Endothelial cell (in vitro differentiated cells): ENCODE results near the gene RAP2A. TPM values are rescaled to one million over a fixed set of nuclear protein-coding genes. Genes with fewer than 3 reads are reported as not detected.
A peak's percentile ranks its signal among the peaks of the same experiment; 100 is the strongest.

ENCODE experiments used
- DNase-seq: peaks from one replicate; pipeline ENCODE4 v3.0.0; 2021; ENCODE audit warnings: low spot score
- H3K27ac Mint-ChIP-seq: one replicate; pipeline ENCODE4 v1.8.0; 2021; ENCODE audit warnings: mixed read lengths, inconsistent platforms; ENCODE audit not compliant: unreplicated experiment
- H3K27me3 Mint-ChIP-seq: one replicate; pipeline ENCODE4 v1.8.0; 2021; ENCODE audit warnings: mild to moderate bottlenecking, moderate library complexity, mixed read lengths, inconsistent platforms; ENCODE audit not compliant: unreplicated experiment
- H3K36me3 Mint-ChIP-seq: one replicate; pipeline ENCODE4 v1.8.0; 2021; ENCODE audit warnings: mild to moderate bottlenecking, low read depth, mixed read lengths, inconsistent platforms; ENCODE audit not compliant: unreplicated experiment
- H3K4me1 Mint-ChIP-seq: one replicate; pipeline ENCODE4 v1.8.0; 2021; ENCODE audit warnings: mild to moderate bottlenecking, mixed read lengths, inconsistent platforms; ENCODE audit not compliant: unreplicated experiment
- H3K4me3 Mint-ChIP-seq: one replicate; pipeline ENCODE4 v1.8.0; 2021; ENCODE audit warnings: mild to moderate bottlenecking, mixed read lengths, inconsistent platforms; ENCODE audit not compliant: unreplicated experiment
- H3K9me3 Mint-ChIP-seq: one replicate; pipeline ENCODE4 v1.8.0; 2021; ENCODE audit warnings: mixed read lengths, inconsistent platforms; ENCODE audit not compliant: unreplicated experiment
- total RNA-seq: library from RNA; stranded (reverse); fragmentation: NEBNext Ultra II Directional; extraction: Animal tissue kit (Norgen Biotek cat#: 25700); gene quantifications from one replicate; pipeline ENCODE4 v1.2.1, GENCODE V29; 2021; ENCODE audit not compliant: unreplicated experiment
- TF ChIP-seq, protein P1 (sequence below): fragments of 200-600 bp; sonication (generic); IDR thresholded peaks from one replicate; pipeline ENCODE4 v1.5.0; 2021; ENCODE audit warnings: antibody characterized with exemption; ENCODE audit not compliant: unreplicated experiment

The RAP2A gene
- total RNA-seq, 1 donor from 2014 or later = 52.3 TPM

DNA sequence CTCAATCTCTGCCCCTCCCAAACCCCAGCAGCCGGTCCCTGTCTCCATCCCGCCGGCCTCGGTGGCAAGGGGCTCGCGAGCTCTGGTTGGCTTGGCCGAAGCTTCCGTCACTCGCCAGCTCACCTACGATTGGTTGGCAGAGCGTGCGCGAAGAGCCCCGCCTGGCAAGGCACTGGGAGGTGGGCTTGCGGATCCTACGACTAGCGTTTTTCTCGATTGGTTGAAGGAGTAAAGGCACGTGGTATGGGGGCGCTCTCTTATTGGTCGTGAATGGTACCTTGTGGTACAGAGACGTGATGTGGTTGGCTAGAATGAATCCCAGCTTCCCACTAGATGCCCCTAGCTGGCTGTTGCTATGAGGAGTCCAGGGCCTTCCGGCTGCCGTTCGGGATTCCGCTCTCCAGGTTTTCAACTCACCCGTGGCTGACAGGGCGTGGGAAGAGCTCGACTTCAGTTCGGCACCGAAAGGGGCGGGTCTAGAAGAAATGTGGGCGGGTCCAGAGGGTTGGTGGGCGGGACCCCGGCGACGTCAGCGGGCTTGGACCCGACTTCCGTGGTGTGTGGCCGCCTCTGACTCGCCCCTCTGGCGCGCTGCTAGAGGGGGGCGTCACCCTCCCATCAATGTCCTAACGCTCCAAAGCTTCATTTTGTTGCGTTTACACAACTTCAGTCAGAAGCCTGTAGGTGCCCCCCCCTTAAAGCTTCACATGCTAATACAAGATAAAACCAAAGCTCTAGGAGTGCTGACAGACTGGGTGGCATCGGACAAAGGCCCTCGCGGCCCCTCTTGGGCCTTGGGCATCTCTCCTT, 847 bp upstream of the RAP2A start:
- Mint-ChIP-seq H3K36me3 (peaks cover 4% of the 10 kb centered on the region), H3K27me3 (peaks cover 12% of the 10 kb centered on the region), H3K4me1 (peaks cover 28% of the 10 kb centered on the region), H3K4me3 (peak overlapping the region; percentile 95), H3K9me3 (no peaks in the 10 kb centered on the region), H3K27ac (peak overlapping the region; percentile 97)
- DNase-seq = peak; percentile 99
- TF ChIP-seq, protein P1, sequence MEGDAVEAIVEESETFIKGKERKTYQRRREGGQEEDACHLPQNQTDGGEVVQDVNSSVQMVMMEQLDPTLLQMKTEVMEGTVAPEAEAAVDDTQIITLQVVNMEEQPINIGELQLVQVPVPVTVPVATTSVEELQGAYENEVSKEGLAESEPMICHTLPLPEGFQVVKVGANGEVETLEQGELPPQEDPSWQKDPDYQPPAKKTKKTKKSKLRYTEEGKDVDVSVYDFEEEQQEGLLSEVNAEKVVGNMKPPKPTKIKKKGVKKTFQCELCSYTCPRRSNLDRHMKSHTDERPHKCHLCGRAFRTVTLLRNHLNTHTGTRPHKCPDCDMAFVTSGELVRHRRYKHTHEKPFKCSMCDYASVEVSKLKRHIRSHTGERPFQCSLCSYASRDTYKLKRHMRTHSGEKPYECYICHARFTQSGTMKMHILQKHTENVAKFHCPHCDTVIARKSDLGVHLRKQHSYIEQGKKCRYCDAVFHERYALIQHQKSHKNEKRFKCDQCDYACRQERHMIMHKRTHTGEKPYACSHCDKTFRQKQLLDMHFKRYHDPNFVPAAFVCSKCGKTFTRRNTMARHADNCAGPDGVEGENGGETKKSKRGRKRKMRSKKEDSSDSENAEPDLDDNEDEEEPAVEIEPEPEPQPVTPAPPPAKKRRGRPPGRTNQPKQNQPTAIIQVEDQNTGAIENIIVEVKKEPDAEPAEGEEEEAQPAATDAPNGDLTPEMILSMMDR = no peak

DNA sequence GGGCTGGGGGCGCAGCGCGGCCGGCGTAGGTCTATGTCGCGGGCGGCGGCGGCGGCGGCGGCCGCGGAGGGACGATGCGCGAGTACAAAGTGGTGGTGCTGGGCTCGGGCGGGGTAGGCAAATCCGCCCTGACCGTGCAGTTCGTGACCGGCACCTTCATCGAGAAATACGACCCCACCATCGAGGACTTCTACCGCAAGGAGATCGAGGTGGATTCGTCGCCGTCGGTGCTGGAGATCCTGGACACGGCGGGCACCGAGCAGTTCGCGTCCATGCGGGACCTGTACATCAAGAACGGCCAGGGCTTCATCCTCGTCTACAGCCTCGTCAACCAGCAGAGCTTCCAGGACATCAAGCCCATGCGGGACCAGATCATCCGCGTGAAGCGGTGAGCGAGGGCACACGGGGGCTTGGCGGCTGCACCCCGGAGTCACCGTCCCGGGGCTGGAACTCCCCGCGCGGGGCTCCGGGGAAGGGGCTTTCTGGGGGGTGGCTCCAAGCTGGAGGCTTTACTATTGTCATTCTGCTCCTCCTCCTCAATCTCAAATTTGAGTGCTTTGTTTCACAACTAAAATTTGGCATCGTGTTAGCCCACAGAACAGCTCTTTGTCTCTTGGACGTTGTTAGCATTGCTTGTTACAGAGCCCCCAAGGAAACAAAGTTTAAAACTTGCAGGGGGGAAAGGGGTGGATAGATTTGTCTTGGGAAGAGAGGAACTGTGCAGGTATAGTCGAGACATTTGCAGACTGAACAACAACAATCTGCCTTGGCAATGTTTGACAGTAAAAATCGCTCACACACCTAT, 630 bp downstream of the RAP2A start:
- TF ChIP-seq, protein P1 = no peak
- Mint-ChIP-seq H3K27me3 (peaks cover 12% of the 10 kb centered on the region), H3K4me1 (peaks cover 27% of the 10 kb centered on the region), H3K27ac (peak overlapping the region; percentile 88), H3K36me3 (peaks cover 4% of the 10 kb centered on the region), H3K9me3 (no peaks in the 10 kb centered on the region), H3K4me3 (peak overlapping the region; percentile 98)
- peak; percentile 43 for DNase-seq

DNA sequence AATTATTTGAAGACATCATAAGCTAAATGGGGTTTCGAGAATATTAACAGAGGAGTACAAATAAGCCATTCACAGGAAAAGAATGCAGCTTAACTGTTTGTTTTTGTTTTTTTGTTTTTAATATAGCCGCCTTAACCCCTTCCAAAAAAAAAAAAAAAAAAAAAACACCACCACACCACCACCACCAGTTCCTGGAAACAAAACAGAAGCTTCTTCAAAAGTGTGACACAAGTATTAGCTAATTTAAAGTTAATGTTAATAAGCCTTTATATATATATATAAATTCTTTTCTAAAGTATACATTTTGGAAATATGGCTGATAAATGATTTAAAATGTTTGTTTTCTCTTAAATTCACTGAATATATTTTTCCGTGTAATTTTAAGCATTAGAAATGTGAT, 1.4 kb downstream of the RAP2A start:
- TF ChIP-seq, protein P1 = no peak
- peak overlapping the region; percentile 98 for H3K4me3 Mint-ChIP-seq
- no peaks in the 10 kb centered on the region for H3K9me3 Mint-ChIP-seq
- peaks cover 26% of the 10 kb centered on the region for H3K4me1 Mint-ChIP-seq
- peaks cover 4% of the 10 kb centered on the region for H3K36me3 Mint-ChIP-seq
- peak overlapping the region; percentile 88 for H3K27ac Mint-ChIP-seq
- H3K27me3 Mint-ChIP-seq = peaks cover 12% of the 10 kb centered on the region
- DNase-seq = no peak

DNA sequence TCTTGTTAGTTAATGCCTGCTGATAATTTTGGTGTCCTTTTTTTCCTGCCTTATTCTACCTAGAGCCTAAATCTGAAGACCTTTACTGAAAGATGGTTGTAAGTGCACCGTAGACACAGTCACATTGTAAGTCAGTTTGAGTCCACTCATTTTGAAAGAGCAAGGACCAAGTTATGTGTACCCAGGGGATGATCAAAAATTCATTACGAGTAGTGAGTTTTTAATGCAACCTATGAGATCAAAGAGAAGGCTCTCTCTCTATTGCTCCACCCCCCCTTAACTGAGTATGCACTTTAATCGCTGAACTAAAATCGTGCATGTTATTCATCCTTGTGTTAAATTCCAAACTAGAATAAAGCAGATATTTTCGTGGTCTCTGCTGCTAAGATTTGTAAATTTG, 1.8 kb downstream of the RAP2A start:
- Mint-ChIP-seq H3K27ac (no peak overlapping the region), H3K4me3 (peak overlapping the region; percentile 87), H3K9me3 (no peaks in the 10 kb centered on the region), H3K27me3 (peaks cover 12% of the 10 kb centered on the region), H3K4me1 (peaks cover 26% of the 10 kb centered on the region), H3K36me3 (peaks cover 4% of the 10 kb centered on the region)
- DNase-seq = no peak
- TF ChIP-seq, protein P1 = no peak

DNA sequence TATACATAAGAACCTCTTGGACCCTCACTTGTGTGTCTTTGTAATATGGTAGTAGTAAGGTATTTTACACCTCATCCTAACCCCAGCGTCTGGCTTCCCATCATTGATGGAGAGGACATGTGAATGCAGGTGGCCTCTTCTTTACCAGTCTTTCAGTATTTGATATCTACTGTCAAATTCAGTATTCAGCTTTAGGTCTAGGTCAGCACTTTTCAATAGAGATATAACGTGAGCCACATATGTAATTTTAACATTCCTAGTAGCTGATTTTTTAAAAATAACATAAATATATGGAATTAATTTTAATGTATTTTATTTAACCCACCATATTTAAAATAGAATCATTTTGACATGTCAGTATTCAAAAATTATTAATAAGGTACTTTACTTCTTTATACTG, 2.9 kb downstream of the RAP2A start:
- TF ChIP-seq, protein P1 = no peak
- no peaks in the 10 kb centered on the region for H3K9me3 Mint-ChIP-seq
- H3K27ac Mint-ChIP-seq = no peak overlapping the region
- DNase-seq = no peak
- peaks cover 11% of the 10 kb centered on the region for H3K27me3 Mint-ChIP-seq
- peaks cover 4% of the 10 kb centered on the region for H3K36me3 Mint-ChIP-seq
- no peak overlapping the region for H3K4me3 Mint-ChIP-seq
- H3K4me1 Mint-ChIP-seq = peaks cover 22% of the 10 kb centered on the region
